Sigmoid colon (tissue), 3 donors: ENCODE data around the gene DDX6.

Experiments
- CTCF ChIP-seq, 4 experiments: fragments of 450-650 bp in 3 of 4; fragments of 200-600 bp in 1 of 4; IDR thresholded peaks; one replicate each; pipeline ENCODE4 v1.5.1; 2016 to 2019; ENCODE audit warnings: antibody characterized with exemption in 4 of 4, mild to moderate bottlenecking in 3 of 4, moderate library complexity in 2 of 4
- POLR2A ChIP-seq, 2 donors: fragments of 450-650 bp; IDR thresholded peaks; one replicate each; pipeline ENCODE4 v1.6.1; 2016; ENCODE audit warnings: antibody characterized with exemption in 2 of 2, mild to moderate bottlenecking in 2 of 2, moderate library complexity in 2 of 2

GRCh38 chr11:118827118-118827517 lies 36.2 kb upstream of the DDX6 start:
- TF ChIP-seq CTCF (IDR thresholded peaks at IDR 0.05): no peak
- no peak for TF ChIP-seq POLR2A (IDR thresholded peaks at IDR 0.05)
